ENCODE measurements around the gene GNS.
"Not testable (repeated sequence)": the region's sequence is repeated elsewhere in the genome, so short reads cannot be mapped to it uniquely, and the experiment has no call there.

GNS gene

DNA sequence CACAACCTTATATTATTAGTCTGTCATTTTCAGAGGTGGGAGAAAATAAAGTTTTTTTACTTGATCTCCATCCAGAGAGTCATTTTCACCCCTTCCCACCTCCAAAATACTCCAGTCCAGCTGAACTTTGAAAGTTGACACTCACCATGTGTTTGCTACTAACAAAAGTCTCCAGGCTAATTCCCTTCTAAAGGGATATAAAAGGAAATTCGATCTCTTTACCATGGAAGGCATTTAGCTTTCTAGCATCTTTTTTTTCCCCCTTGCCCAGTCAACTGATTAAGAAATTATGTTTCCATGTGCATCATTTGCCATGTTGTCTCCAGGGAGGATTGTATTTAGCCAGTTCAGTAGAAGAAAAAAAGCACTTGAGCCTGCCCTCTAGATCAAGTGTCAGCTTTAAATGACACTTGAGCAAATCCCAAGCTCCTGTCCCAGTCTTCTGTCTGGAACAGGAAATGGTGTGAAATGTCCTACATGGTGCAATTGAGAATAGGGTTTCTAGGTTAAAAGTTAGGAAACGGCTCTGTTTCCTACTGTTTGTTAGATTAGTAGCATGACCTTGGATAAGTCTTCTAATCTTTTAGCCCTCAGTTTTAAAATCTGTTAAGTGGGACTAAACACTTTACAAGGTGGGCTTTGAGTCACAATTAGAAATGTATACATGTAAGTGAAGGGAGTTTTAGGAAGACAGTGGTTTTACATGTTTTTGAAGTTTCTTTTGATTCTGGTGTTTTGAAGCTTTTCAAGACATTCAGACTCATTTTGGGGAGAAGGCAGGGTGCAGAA is 67.2 kb downstream of the GNS start:
- Histone ChIP-seq H3K27ac (no peak overlapping the region), H3K4me3 (ENCODE audit: low read depth, low read length) (no peak overlapping the region), H3K27me3 (replicated peaks) (no peaks in the 10 kb centered on the region), H3K36me3 (replicated peaks) (peaks cover 9% of the 10 kb centered on the region)
- TF ChIP-seq, protein P1, sequence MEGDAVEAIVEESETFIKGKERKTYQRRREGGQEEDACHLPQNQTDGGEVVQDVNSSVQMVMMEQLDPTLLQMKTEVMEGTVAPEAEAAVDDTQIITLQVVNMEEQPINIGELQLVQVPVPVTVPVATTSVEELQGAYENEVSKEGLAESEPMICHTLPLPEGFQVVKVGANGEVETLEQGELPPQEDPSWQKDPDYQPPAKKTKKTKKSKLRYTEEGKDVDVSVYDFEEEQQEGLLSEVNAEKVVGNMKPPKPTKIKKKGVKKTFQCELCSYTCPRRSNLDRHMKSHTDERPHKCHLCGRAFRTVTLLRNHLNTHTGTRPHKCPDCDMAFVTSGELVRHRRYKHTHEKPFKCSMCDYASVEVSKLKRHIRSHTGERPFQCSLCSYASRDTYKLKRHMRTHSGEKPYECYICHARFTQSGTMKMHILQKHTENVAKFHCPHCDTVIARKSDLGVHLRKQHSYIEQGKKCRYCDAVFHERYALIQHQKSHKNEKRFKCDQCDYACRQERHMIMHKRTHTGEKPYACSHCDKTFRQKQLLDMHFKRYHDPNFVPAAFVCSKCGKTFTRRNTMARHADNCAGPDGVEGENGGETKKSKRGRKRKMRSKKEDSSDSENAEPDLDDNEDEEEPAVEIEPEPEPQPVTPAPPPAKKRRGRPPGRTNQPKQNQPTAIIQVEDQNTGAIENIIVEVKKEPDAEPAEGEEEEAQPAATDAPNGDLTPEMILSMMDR (IDR thresholded peaks at IDR 0.05; ENCODE audit: low read depth, low read length, missing control alignments), result no peak
- no peak for DNase-seq
- in situ Hi-C loops (cut with HindIII; ENCODE audit: low pct_ligation_motif_present, low sequenced_read_pairs), result no loop called here

DNA sequence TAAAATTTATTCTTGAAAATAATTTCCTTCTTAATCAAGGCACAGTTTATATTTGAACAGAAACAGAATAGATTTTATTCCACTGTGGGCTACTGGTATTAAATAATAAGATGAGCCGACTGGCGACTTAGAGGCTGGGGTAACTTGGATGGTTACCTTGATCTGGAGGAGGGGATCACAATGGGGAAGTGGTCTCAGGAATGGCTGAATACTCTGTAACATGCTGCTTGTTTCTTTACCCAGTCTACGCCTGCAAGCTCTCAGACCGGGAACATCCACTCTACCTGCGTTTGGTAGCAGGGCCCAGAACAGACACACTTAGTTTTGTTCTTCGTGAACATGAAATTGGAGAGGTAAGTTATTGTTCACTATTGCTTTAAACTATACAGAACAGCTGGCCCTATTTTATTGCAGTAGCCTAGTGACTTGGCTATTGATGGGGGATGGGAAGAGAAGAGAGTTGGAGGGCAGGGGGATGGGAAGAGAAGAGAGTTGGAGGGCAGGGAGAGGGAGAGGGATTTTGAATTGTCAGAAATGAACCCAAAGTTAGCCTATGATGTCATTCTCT is 67.9 kb downstream of the GNS start:
- Histone ChIP-seq H3K36me3 (replicated peaks) (peaks cover 9% of the 10 kb centered on the region), H3K27ac (no peak overlapping the region), H3K4me3 (ENCODE audit: low read depth, low read length) (no peak overlapping the region), H3K27me3 (replicated peaks) (no peaks in the 10 kb centered on the region)
- TF ChIP-seq, protein P1 (IDR thresholded peaks at IDR 0.05; ENCODE audit: low read depth, low read length, missing control alignments), result no peak
- in situ Hi-C loops (cut with HindIII; ENCODE audit: low pct_ligation_motif_present, low sequenced_read_pairs), result no loop called here
- DNase-seq, result no peak

DNA sequence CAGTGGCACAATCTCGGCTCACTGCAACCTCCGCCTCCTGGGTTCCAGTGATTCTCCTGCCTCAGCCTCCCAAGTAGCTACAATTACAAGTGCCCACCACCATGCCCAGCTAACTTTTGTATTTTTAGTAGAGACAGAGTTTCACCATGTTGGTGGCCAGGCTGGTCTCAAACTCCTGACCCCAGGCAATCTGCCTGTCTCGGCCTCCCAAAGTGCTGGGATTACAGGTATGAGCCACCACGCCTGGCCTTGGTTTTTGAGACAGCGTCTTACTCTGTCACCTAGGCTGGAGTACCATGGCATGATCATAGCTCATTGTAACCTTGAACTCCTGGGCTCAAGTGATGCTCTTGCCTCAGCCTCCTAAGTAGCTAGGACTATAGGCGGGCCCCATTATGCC is 69.0 kb downstream of the GNS start:
- H3K36me3 ChIP-seq (replicated peaks); H3K27ac ChIP-seq; DNase-seq; H3K27me3 ChIP-seq (replicated peaks); H3K4me3 ChIP-seq (ENCODE audit: low read depth, low read length); in situ Hi-C loops (cut with HindIII; ENCODE audit: low pct_ligation_motif_present, low sequenced_read_pairs): not testable (repeated sequence)

DNA sequence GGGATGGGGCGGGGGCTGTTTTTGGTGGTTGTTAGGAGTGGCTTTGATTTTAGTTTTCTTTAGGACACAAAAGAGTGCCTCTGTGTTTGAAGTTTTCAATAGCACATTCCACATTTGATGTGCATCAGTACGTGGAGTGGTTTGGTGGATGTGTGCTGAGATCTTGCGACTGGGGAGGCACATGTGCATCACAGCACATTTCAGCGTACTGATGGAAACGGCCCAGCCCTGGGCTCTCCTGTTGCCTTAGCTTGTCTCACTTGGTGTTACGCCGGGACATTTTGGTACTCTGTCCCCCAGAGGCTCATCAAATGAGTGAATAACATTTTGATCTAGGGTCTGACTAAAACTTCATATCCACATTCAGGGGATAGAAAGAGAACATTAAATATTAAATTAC is 70.5 kb downstream of the GNS start:
- TF ChIP-seq, protein P1 (IDR thresholded peaks at IDR 0.05; ENCODE audit: low read depth, low read length, missing control alignments), result no peak
- Histone ChIP-seq H3K27ac (no peak overlapping the region), H3K36me3 (replicated peaks) (peaks cover 3% of the 10 kb centered on the region), H3K4me3 (ENCODE audit: low read depth, low read length) (no peak overlapping the region), H3K27me3 (replicated peaks) (no peaks in the 10 kb centered on the region)
- DNase-seq, result no peak
- in situ Hi-C loops (cut with HindIII; ENCODE audit: low pct_ligation_motif_present, low sequenced_read_pairs), result no loop called here

DNA sequence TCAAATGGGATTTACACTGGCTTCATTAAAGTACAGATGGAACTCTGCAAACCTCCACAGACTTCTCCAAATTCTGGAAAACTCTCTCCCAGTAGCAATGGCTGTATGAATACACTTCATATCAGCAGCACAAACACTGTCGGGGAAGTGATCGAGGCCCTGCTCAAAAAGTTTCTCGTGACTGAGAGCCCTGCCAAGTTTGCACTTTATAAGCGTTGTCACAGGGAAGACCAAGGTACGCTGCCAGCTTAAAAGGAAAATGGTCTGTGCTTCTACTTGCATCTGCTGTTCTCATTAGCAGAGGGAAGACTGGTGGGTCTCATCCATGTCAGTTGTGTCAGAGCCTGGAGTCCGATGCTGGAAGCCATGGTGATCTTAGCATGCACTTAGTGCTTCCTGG is 71.0 kb downstream of the GNS start:
- Histone ChIP-seq H3K4me3 (ENCODE audit: low read depth, low read length) (no peak overlapping the region), H3K27ac (no peak overlapping the region), H3K36me3 (replicated peaks) (peaks cover 3% of the 10 kb centered on the region), H3K27me3 (replicated peaks) (no peaks in the 10 kb centered on the region)
- in situ Hi-C loops (cut with HindIII; ENCODE audit: low pct_ligation_motif_present, low sequenced_read_pairs), result no loop called here
- TF ChIP-seq, protein P1 (IDR thresholded peaks at IDR 0.05; ENCODE audit: low read depth, low read length, missing control alignments), result no peak
- DNase-seq, result no peak

DNA sequence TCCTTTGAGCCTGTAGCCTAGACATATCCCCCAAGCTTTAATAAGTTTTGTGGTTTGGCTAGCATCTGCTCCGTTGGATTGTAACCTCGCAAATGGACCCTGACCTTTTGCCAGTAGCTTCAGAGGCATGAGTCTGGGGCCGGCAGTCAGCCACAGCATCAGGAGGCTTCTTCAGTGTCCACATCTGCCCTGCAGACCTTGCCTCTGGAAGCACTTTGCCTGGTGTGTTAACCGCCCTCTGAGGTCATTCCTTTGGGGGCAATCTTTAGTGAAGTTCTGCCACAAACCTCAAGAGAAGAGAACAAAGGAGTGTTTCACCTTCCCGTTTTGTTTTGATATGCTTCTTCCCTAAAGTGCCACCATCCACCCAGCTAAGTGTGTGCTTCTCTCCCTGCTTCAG is 71.4 kb downstream of the GNS start:
- in situ Hi-C loops (cut with HindIII; ENCODE audit: low pct_ligation_motif_present, low sequenced_read_pairs), result no loop called here
- Histone ChIP-seq H3K4me3 (ENCODE audit: low read depth, low read length) (no peak overlapping the region), H3K27me3 (replicated peaks) (no peaks in the 10 kb centered on the region), H3K36me3 (replicated peaks) (peaks cover 3% of the 10 kb centered on the region), H3K27ac (no peak overlapping the region)
- DNase-seq, result no peak
- TF ChIP-seq, protein P1 (IDR thresholded peaks at IDR 0.05; ENCODE audit: low read depth, low read length, missing control alignments), result no peak
